Measurements from ENCODE around the gene EPN3. TPM values are rescaled to one million over a fixed set of nuclear protein-coding genes. Genes with fewer than 3 reads are reported as not detected.

EPN3 gene
- total and polyA plus RNA-seq, 5 donors, result 5.4 to 31.5 (median 23.3) TPM

DNA sequence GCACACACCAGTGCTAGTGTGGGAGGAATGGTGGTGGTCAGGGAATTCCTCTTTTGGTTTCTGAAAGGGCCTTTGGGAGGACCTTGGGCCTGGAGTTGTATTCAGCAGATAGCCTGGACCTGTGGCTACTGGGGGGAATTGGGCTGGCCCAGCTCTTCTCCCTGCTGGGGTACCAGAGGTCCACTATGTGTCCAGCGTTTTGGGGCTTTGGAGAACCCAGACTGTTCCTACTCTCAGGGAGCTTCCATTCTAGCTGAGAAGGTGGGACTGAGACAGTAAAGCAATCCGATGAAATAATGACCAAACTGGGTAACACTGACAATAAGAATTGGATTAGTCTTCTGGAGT lies 2.4 kb downstream of the EPN3 start:
- DNase-seq (no peak), ATAC-seq (no peak)
- Histone ChIP-seq H3K27ac (ENCODE audit: low read length) (no peak overlapping the region), H3K9me3 (ENCODE audit: control insufficient read depth, low read length) (no peaks in the 10 kb centered on the region), H3K4me3 (ENCODE audit: low read length) (no peak overlapping the region), H3K27me3 (ENCODE audit: control insufficient read depth, insufficient read depth) (no peaks in the 10 kb centered on the region), H3K4me1 (ENCODE audit: control insufficient read depth, insufficient read depth, low read length) (peaks cover 3% of the 10 kb centered on the region)
- 92% methylated on average over 2 of the region's 2 CpGs for WGBS
- intact Hi-C loops (cut with DNase I), result loop anchor here in 3 of 4 donors (5.0 to 10.0 kb wide), 2 partner anchors 50 to 53 kb away; no protein-coding TSS in a partner anchor

DNA sequence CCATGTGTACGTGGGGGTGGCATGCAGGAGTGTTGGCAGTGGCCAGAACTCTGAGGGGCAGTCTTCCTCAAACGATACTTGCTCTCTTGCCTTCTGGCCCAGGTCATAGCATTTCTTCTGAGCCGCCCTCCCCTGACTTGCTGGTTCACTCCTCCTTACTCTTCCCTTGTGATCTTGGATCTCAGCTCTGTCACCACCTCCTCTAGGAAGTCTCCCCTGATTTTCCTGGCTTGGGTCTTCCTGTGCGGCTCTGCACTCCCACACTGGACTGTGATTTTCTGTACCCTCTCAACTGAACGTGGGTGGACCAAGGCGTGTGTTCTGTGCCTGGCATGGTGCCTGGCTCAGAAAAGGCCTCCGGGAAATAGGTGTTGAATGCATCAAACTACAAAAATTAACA lies 2.9 kb downstream of the EPN3 start:
- Histone ChIP-seq H3K4me3 (ENCODE audit: low read length) (no peak overlapping the region), H3K4me1 (ENCODE audit: control insufficient read depth, insufficient read depth, low read length) (peaks cover 3% of the 10 kb centered on the region), H3K27ac (ENCODE audit: low read length) (no peak overlapping the region), H3K9me3 (ENCODE audit: control insufficient read depth, low read length) (no peaks in the 10 kb centered on the region), H3K27me3 (ENCODE audit: control insufficient read depth, insufficient read depth) (no peaks in the 10 kb centered on the region)
- intact Hi-C loops (cut with DNase I), result loop anchor here in 2 of 4 donors (10.0 kb wide), 1 partner anchor 51 kb away; no protein-coding TSS in a partner anchor
- ATAC-seq (no peak), DNase-seq (no peak)
- WGBS, result 68% methylated on average over 7 of the region's 7 CpGs

DNA sequence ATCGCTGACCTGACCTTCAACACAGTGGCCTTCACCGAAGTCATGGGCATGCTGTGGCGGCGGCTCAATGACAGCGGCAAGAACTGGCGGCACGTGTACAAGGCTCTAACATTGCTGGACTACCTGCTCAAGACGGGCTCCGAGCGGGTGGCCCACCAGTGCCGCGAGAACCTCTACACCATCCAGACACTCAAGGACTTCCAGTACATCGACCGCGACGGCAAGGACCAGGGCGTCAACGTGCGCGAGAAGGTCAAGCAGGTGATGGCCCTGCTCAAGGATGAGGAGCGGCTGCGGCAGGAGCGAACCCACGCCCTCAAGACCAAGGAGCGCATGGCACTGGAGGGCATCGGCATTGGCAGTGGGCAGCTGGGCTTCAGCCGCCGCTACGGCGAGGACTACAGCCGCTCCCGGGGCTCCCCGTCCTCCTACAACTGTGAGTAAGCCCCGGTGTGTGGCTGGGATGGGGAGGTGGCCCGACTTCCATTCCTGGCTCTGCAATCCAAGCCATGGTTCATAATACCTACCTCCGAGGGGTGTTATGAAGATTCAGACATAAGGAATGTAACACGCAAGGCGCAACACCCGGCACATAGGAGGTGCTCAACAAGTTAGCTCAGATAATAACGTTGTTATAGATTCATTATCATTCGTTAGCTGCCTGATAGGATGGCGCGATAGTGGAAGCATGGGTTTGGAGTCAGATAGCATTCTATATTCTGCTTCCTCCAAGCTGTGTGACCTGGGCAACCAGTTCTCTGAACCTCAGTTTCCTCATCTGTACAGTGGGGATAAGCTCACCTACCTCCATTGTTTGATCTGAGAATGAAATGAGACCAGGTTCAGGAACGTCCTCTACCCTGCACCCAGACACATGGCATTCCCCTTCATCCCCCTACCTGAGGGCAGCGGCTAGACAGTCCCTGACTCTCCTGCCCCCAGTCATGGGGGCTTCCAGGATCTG lies 4.4 kb downstream of the EPN3 start:
- intact Hi-C loops (cut with DNase I), result loop anchor here in 2 of 4 donors (10.0 kb wide), 1 partner anchor 52 kb away; no protein-coding TSS in a partner anchor
- Histone ChIP-seq H3K9me3 (ENCODE audit: control insufficient read depth, low read length) (no peaks in the 10 kb centered on the region), H3K4me1 (ENCODE audit: control insufficient read depth, insufficient read depth, low read length) (no peaks in the 10 kb centered on the region), H3K27ac (ENCODE audit: low read length) (no peak overlapping the region), H3K27me3 (ENCODE audit: control insufficient read depth, insufficient read depth) (no peaks in the 10 kb centered on the region), H3K4me3 (ENCODE audit: low read length) (no peak overlapping the region)
- 94% methylated on average over 45 of the region's 45 CpGs for WGBS
- DNase-seq (no peak), ATAC-seq (no peak)

DNA sequence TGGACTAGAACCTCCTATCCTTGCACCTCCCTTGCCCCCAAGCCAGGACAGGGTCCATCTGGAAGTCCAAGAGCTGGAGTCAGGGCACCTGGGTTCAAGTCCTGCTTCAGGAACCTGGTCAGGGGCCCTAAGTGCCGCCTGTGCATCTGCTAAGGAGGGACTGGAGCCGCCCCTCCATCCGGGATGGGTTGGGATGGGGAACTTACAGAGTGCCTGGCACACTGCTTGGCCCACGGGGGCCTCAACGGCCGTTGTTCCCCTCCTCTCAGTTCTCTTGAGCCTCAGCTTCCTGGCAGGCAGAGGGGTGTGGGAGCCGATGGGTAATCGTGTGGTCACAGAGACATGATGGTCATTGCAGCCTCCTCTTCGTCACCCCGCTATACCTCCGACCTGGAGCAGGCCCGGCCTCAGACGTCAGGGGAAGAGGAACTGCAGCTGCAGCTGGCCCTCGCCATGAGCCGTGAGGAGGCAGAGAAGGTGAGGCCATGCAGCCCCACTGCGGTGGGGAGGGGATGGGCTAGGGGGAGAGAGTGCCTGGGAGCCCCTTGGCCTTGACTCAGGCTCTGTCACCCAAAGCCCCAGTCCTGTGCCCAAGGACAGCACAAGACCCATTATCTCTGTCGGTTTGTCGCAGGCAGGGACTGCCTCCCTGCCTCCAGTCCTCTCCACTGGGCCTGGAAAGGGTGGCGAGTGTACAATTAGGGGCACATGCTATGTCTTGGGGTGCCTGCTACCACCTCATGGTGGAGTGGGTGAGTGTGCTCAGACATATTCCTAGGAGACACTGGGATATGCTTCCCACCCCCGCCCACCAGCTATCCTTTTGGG lies 5.4 kb downstream of the EPN3 start:
- intact Hi-C loops (cut with DNase I), result loop anchor here in 2 of 4 donors (10.0 kb wide), 1 partner anchor 53 kb away; no protein-coding TSS in a partner anchor
- no peak overlapping the region for H3K27ac ChIP-seq (ENCODE audit: low read length)
- no peaks in the 10 kb centered on the region for H3K27me3 ChIP-seq (ENCODE audit: control insufficient read depth, insufficient read depth)
- 87% methylated on average over 20 of the region's 20 CpGs for WGBS
- peaks cover 3% of the 10 kb centered on the region for H3K4me1 ChIP-seq (ENCODE audit: control insufficient read depth, insufficient read depth, low read length)
- no peaks in the 10 kb centered on the region for H3K9me3 ChIP-seq (ENCODE audit: control insufficient read depth, low read length)
- DNase-seq (no peak), ATAC-seq (no peak)
- H3K4me3 ChIP-seq (ENCODE audit: low read length), result no peak overlapping the region

- 67% methylated on average over 20 of the region's 20 CpGs for WGBS
- intact Hi-C loops (cut with DNase I), result loop anchor here in 2 of 4 donors (10.0 kb wide), 1 partner anchor 54 kb away; no protein-coding TSS in a partner anchor
Measured at GRCh38 chr17:50538549-50539410, 6.2 kb downstream of the EPN3 start.

DNA sequence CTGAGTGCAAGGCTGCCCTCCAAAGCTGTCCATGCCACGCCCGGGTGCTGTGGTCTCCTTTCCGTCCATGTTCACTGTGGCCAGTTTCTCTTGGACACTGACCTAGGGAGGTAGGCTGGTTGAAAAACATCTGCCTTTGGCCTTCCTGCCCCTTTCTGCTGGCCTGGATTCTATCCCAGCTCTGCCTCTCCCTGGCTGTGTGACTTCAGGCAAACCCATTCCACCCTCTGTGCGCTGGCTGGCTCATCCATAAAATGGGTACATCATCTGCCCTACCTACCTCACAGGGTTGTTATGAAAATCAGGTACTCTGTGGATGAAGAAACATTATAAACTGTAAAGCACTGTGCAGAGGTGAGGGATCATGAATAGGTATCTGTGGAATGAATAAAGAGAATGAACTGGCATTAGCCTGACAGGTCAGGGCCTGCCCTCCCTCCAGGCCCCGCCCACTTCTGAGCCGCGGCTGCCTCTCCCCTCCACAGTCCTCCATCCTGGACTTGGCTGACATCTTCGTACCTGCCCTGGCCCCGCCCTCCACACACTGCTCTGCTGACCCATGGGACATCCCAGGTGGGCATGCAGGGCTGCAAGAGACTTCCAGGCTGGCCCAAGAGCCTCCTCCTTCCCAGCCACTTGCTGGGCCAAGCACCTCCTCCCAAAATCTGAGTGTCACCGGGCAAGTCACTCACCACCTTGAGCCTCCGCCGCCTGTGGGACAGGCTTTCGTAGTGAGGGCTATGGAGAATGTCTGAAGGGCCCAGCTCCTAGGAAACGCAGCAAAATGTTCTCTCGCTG lies 7.4 kb downstream of the EPN3 start:
- WGBS, result 79% methylated on average over 15 of the region's 15 CpGs
- Histone ChIP-seq H3K4me1 (ENCODE audit: control insufficient read depth, insufficient read depth, low read length) (peaks cover 4% of the 10 kb centered on the region), H3K27ac (ENCODE audit: low read length) (no peak overlapping the region), H3K9me3 (ENCODE audit: control insufficient read depth, low read length) (no peaks in the 10 kb centered on the region), H3K4me3 (ENCODE audit: low read length) (no peak overlapping the region), H3K27me3 (ENCODE audit: control insufficient read depth, insufficient read depth) (no peaks in the 10 kb centered on the region)
- intact Hi-C loops (cut with DNase I), result loop anchor here (5.0 to 10.0 kb wide), 6 partner anchors 55 to 305 kb away; partner anchors contain the start of gene WFIKKN2 (in 2 of the 4)
- ATAC-seq, result no peak
- peak in 1 of 3 donors; percentile 23 for DNase-seq

More at GRCh38 chr17:50538549-50539410, 6.2 kb downstream of the EPN3 start:
- Histone ChIP-seq H3K27me3 (ENCODE audit: control insufficient read depth, insufficient read depth) (no peaks in the 10 kb centered on the region), H3K4me1 (ENCODE audit: control insufficient read depth, insufficient read depth, low read length) (peaks cover 4% of the 10 kb centered on the region), H3K9me3 (ENCODE audit: control insufficient read depth, low read length) (no peaks in the 10 kb centered on the region), H3K27ac (ENCODE audit: low read length) (no peak overlapping the region), H3K4me3 (ENCODE audit: low read length) (no peak overlapping the region)
- no peak for ATAC-seq
- DNase-seq, result no peak

DNA sequence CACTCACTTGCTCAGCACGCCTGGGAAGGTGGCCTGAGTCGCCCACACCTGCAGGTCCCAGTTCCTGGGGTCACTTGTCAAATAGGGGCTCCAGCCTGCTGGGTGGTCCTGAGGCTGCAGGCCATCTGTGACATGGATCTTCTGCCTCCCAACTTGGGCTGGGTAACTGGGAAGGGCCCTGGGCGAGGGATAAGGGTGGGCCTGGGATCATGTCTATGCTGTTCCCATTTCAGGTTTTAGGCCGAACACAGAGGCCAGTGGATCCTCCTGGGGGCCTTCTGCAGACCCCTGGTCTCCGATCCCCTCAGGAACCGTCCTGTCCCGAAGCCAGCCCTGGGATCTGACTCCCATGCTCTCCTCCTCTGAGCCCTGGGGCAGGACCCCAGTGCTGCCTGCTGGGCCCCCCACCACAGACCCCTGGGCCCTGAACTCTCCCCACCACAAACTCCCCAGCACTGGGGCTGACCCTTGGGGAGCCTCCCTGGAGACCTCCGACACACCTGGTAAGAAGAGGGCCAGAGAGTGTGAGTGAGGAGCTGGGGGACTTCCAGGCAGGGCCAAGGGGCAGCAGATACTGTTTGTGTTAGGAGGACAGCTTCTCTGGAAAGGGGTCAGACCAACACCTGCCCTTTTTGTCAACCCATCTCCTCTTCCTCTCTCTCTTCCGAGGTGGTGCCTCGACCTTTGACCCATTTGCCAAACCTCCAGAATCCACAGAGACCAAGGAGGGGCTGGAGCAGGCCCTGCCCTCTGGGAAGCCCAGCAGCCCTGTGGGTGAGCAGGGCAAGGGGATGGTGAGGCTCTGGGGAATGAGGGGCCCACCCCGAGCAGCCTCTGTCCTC lies 8.2 kb downstream of the EPN3 start:
- WGBS, result 91% methylated on average over 11 of the region's 11 CpGs
- DNase-seq (no peak), ATAC-seq (peak in 1 of 2 donors; percentile 8)
- intact Hi-C loops (cut with DNase I), result loop anchor here (5.0 to 10.0 kb wide), 5 partner anchors 58 to 304 kb away; partner anchors contain the start of gene WFIKKN2 (in 2 of the 4)
- Histone ChIP-seq H3K4me3 (ENCODE audit: low read length) (no peak overlapping the region), H3K4me1 (ENCODE audit: control insufficient read depth, insufficient read depth, low read length) (peaks cover 4% of the 10 kb centered on the region), H3K9me3 (ENCODE audit: control insufficient read depth, low read length) (no peaks in the 10 kb centered on the region), H3K27ac (ENCODE audit: low read length) (no peak overlapping the region), H3K27me3 (ENCODE audit: control insufficient read depth, insufficient read depth) (no peaks in the 10 kb centered on the region)

DNA sequence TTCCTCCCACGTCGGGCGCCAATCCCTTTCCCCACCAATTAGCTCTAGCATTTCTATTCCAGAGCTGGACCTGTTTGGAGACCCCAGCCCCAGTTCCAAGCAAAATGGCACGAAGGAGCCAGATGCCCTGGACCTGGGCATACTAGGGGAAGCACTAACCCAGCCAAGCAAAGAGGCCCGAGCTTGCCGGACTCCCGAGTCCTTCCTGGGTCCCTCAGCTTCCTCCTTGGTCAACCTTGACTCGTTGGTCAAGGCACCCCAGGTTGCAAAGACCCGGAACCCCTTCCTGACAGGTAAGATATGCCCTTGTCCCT lies 8.8 kb downstream of the EPN3 start:
- intact Hi-C loops (cut with DNase I), result loop anchor here (5.0 to 10.0 kb wide), 5 partner anchors 59 to 303 kb away; partner anchors contain the start of gene WFIKKN2 (in 2 of the 4)
- peak overlapping the region; percentile 21 for H3K27ac ChIP-seq (ENCODE audit: low read length)
- no peaks in the 10 kb centered on the region for H3K27me3 ChIP-seq (ENCODE audit: control insufficient read depth, insufficient read depth)
- H3K4me1 ChIP-seq (ENCODE audit: control insufficient read depth, insufficient read depth, low read length), result peaks cover 4% of the 10 kb centered on the region
- H3K9me3 ChIP-seq (ENCODE audit: control insufficient read depth, low read length), result no peaks in the 10 kb centered on the region
- 67% methylated on average over 9 of the region's 9 CpGs for WGBS
- DNase-seq (peak in 1 of 3 donors; percentile 53), ATAC-seq (no peak)
- peak overlapping the region; percentile 49 for H3K4me3 ChIP-seq (ENCODE audit: low read length)

All from right cardiac atrium (tissue), 5 donors.